Vagina (tissue), 2 donors: ENCODE data around the gene CELA3A.

Source experiments
- POLR2A ChIP-seq, 2 donors: fragments of 450-650 bp; IDR thresholded peaks; one replicate each; pipeline ENCODE4 v1.6.1; 2017; ENCODE audit warnings: antibody characterized with exemption in 2 of 2, mild to moderate bottlenecking in 2 of 2, moderate library complexity in 2 of 2
- POLR2AphosphoS5 ChIP-seq, 2 donors: sonication (generic); formaldehyde crosslinking; IDR thresholded peaks; one replicate each; pipeline ENCODE4 v1.9.0; 2017; ENCODE audit warnings: antibody characterized with exemption in 2 of 2, mild to moderate bottlenecking in 2 of 2, low read depth in 1 of 2; ENCODE audit not compliant: insufficient read depth in 1 of 2
- TF ChIP-seq, protein P1 (sequence below), 3 experiments: fragments of 450-650 bp in 2 of 3; fragments of 200-600 bp in 1 of 3; sonication (generic) in 1 of 3; IDR thresholded peaks; one replicate each; pipeline ENCODE4 v1.5.1; 2017 to 2019; ENCODE audit warnings: antibody characterized with exemption in 3 of 3, mild to moderate bottlenecking in 2 of 3, moderate library complexity in 2 of 3

DNA sequence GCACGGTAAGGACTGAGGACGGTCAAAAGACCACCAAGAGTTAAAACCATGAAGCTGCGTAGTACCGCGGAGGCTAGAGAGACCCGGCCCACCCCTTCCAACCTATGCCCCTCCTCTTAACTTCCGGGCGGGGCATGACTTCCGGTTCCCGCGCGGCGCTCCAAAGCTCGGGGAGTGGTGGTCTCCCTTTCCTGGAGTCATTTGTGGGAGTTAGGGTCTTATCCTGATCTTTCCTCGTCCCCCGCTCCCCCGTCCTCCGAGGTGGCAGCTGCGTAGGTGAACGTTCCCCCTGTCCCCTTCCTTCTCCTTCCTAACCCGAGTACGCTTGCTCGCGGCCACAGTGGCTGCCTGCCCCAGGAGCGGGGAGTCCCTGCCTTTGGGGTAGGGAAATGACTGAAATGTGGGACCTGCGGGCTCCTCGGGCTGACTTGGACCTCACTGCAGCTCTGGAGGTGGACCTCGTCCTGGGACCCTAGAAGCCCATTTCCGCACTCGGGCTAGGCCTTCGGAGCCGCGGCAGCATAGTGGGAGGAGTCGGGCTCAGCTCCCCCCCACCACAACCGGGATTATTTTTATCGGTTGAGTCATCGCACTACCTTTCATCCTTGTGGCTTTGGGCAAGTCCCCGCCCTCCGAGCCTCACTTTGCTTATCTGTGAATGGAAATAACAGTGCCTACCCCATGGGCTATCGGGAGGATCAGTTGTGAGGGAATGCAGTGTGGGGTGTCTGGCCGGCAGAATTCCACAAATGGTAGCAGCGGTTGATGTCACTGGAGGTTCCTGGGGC, 24.1 kb downstream of the CELA3A start:
- TF ChIP-seq POLR2AphosphoS5 (IDR thresholded peaks at IDR 0.05; ENCODE audit: insufficient read depth in 1 of 2, low read depth in 1 of 2) = peak; percentile 14 to 94
- TF ChIP-seq POLR2A (IDR thresholded peaks at IDR 0.05) = peak in 1 of 2 donors; percentile 75
- TF ChIP-seq, protein P1, sequence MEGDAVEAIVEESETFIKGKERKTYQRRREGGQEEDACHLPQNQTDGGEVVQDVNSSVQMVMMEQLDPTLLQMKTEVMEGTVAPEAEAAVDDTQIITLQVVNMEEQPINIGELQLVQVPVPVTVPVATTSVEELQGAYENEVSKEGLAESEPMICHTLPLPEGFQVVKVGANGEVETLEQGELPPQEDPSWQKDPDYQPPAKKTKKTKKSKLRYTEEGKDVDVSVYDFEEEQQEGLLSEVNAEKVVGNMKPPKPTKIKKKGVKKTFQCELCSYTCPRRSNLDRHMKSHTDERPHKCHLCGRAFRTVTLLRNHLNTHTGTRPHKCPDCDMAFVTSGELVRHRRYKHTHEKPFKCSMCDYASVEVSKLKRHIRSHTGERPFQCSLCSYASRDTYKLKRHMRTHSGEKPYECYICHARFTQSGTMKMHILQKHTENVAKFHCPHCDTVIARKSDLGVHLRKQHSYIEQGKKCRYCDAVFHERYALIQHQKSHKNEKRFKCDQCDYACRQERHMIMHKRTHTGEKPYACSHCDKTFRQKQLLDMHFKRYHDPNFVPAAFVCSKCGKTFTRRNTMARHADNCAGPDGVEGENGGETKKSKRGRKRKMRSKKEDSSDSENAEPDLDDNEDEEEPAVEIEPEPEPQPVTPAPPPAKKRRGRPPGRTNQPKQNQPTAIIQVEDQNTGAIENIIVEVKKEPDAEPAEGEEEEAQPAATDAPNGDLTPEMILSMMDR (IDR thresholded peaks at IDR 0.05) = no peak
